GM21423 (cell line): ENCODE results near the gene ASPHD1.
"Not testable (repeated sequence)": the region's sequence is repeated elsewhere in the genome, so short reads cannot be mapped to it uniquely, and the experiment has no call there.

Experiments used
- ATAC-seq: cut with Tn5 transposase; IDR thresholded peaks from one replicate; pipeline ENCODE4 v1.9.1; 2021; ENCODE audit warnings: mild to moderate bottlenecking, moderate library complexity; ENCODE audit not compliant: unreplicated experiment

Gene ASPHD1

DNA sequence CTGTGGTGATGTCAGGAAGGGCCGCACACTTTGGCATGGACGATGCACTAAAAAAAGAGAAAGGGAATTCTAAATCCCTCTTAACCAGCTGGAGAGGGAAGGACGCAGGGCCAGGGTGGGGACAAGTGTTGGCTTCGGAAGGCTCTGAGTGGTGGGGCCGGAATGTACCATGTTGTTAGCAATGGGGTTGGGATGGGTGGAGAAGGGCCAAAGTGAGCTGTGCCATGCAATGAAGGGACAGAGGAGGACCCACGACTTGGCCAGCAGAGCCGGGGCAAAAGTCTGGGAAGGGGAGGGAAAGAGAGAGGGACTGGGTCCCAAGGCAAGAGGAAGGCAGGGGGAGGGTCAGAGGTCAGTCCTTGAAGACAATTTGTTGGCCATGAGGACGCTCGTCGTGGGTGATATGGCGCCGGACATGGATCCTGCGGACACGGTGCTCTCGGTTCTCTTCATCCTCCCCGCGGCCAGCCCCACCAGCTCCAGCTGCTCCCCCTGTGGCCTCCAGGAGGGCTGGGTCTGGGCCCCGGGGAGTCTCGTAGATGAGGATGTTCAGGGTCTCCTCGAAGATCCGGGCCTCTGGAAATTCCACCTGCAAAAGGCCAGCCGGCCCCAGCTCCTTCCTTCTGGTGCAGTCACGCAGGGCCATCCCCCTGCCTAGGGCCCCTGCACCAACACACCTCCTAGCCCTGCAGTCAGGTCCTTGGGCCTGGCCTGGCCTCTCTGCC, 6.4 kb downstream of the ASPHD1 start:
- no peak for ATAC-seq

DNA sequence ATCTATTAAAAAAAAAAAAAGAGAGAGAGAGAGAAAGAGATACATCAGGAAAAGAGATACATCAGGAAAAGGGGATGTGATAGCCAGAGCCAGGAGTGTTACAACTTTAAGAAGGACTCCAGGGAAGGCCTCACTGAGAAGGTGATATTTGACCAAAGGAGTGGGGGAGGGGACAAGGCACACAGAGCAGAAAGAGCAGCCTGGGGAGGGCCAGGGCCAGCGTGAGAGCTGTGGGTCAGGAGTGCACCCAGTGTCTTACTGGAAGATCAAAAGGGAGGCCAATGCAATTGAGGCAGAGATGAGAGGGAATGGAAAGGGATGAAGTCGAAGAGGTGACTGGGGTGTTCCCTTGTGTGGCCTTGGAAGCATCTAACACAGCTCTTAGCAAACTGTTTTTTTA, 7.7 kb downstream of the ASPHD1 start:
- ATAC-seq: no peak

DNA sequence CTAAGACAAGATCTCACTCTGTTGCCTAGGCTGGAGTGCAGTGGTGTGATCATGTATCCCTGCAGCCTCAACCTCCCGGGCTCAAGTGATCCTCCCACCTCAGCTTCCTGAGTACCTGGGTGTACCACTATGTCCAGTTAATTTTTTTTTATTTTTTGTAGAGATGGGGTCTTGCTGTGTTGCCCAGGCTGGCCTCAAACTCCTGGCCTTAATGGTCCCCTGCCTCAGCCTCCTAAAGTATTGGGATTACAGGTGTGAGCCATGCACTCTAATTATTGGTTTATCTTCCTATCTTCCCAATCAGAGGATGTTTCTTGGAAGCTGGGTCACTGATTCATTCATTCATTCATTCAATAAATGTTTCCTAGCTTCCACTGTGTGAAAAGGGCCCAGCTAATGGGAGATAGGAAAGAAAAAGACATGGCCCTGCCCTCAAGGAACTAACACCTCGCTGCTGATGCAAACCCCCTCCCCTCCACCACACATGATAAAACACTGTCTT, 8.5 kb downstream of the ASPHD1 start:
- ATAC-seq: no peak

DNA sequence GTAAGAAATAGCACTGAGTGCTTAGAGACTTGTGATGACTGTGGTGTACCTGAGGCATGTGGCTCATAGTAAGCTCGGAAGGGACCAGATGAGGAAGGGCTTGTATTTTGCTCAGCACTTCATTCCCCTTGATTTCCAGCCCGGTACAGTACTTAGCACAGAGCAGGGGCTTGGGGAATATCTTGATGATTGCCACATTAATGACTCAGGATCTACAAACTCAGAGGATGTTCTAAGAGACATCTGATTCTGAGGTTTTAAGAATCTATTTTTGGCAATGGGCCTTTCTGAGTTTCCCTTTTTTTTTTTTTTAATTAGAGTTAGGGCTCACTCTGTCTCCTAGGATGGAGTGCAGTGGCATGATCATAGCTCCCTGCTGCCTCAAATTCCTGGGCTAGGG, 9.1 kb downstream of the ASPHD1 start:
- no peak for ATAC-seq

DNA sequence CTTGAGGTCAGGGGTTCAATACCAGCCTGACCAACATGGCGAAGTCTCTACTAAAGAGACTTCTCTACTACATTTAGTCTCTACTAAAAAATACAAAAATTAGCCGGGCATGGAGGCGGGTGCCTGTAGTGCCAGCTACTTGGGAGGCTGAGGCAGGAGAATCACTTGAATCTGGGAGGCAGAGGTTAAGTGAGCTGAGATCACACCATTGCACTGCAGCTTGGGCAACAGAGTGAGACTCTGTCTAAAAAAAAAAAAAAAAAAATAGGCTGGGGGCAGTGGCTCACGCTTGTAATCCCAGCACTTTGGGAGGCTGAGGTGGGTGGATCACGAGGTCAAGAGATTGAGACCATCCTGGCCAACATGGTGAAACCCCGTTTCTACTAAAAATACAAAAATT, 9.6 kb downstream of the ASPHD1 start:
- not testable (repeated sequence) for ATAC-seq

DNA sequence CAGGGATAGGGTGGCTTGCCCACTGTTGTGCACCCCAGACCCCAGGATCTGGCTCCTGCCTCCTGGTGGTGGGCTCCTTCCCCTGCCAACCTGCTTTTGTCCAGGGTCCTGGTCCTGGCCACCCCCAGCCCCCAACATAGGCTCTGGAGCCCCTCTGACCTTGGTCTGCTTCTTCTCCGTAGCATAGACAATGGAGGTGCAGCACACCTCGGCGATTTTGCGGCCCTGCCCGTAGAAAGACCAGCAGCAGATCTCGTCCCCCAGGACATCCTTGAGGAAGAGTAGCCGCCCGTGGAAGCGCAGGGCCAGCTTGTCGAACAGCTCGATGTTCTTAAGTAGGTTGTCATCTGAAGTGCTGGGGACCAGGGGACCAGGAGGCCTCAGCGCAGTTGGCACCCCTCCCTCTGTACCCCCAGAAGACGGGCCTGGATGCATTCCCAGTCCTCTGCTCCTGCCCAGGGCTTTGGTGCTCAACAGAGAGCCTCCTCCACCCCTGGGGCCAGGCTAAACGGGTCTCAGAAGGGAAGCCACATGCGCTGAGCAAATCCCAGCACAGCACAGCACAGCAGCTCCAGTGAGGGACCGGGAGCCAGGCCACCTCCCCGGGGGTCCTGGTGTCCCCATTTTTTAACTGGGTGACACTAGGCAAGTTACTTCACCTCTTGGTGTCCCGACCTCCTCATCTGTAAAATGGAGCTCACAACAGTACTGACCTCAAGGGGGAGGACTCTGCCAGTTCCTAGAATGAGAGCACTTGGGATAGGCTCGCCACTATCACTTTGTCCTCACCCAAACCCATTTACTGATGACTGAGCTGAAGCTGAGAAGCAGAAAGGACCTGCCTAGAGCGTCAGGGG, 10.8 kb downstream of the ASPHD1 start:
- ATAC-seq: no peak

DNA sequence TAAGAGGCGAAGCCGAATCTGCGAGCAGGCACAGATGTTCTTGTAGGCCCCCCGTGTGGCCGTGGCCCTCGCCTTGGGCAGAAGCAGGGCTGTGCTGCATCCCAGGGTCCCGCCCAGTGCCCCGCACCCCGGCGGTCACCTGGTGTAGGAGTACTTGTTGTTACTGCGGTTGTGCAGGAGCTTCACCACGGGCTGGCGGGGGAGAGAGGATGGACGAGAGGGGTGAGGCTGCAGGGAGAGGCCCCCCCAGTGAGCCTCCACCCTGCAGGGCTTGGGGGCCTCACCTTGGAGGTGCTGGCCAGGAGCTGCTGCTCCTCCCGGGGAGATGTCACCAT, 11.4 kb downstream of the ASPHD1 start:
- ATAC-seq: no peak

DNA sequence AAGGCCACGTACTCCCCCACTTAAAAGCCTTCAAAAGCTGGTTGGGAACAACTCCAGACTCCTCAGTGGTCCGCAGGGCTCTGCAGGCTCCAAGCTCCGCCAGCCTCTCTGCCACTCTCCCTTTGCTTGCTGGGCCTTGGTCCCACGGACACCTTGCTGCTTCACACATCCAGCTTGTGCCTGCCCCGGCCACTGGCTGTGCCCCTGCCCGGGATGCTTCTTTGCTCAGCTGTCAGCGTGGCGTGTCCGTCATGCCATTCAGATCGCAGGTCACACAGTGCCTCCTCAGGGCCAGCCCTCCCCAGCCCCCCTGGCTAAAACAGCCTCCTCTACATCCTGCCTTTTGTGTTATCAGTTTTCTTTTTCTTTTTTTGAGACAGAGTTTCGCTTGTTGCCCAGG, 11.8 kb downstream of the ASPHD1 start:
- ATAC-seq: no peak

DNA sequence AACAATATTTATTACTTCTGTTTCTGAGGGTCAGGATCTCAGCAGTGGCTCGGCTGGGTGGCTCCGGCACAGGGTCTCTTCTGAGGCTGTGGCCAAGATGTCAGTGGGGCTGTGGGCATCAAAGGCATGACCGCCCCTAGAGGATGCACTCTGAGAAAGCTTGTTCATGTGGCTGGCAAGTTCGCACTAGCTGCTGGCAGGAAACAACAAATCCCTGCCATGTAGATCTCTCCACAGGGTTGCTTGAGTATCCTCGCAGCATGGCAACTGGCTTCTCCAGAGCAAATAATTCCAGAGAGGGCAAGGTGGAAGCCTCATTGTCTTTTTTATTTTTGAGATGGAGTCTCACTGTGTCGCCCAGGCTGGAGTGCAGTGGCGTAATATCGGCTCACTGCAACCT, 13.2 kb downstream of the ASPHD1 start:
- no peak for ATAC-seq

DNA sequence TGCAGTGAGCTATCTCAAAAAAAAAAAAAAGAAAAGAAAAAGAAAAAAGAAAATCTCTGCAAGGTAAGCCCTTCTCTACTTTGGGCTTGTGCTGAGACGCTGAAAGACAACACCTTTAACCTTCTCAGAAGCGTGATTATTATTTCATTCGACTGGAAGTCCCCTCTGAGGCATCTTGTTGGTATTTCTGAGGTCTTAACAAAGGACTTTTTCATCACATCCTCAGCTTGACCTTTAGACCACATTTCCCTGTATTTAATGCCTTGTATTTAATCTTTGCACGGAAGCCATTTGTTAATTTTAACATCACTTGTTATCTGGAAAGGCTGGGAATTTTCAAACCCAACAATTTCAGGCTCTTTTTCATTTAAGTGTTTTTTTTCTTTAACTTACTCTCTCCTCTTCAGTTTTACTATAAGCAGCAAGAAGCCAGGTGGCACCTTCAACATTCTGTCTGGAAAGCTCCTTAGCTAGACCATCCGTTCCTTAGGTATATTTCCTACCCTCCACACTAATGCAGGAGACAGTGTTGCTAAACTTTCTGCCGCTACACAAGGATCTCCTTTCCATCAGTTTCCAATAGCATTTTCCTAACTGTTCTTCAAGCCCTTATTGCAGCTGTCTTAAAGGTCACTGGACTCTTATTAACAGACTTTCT, 15.4 kb downstream of the ASPHD1 start:
- no peak for ATAC-seq

DNA sequence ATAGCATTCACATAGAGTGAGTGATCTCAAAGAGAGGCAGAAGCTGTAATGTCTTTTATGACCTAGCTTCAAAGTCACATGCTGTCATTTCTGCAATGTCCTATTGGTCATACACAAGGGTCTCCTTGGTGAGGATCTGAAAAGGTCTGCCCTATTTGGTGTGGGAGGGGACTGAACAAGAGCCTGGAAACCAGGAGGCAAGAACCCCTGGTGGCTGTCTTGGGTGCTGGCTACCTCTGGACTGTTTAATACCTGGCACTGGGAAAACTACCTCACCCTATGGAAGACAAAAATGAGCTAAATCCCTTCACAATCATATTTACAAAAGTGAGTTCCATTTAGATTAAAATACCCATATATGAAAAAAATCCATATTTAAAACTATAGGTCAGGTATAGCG, 16.7 kb downstream of the ASPHD1 start:
- no peak for ATAC-seq

DNA sequence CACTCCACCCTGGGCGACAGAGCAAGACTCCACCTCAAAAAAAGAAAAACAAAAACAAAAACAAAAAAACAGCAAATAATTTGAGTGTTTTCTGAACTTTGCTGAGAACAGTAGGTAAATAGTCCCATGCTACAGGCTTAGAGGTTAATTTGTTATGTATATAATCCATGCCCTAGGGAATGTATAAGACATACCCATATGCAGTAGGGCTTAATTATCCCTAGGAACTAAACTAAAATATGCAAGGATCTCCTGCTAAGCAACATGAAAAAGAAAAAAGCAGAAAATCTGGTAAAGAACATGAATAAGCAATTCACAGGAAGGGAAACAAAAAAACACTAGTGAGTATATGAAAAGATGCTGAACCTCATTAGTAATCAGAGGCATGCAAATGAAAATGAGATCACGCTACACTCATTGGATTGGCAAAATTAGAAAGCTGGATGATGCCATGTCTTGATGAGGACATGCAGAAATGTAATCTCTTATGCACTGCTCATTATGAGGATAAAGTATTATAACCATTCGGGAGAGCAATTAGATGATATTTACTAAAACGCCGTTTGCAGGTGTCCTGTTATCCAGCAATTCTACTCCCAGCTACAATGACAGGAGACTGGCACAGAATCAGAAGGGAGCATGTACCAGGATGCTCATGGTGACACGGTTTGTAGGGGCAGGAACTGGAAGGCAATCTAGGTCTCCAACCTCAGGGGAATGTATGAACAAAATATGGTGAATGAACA, 20.2 kb downstream of the ASPHD1 start:
- no peak for ATAC-seq

DNA sequence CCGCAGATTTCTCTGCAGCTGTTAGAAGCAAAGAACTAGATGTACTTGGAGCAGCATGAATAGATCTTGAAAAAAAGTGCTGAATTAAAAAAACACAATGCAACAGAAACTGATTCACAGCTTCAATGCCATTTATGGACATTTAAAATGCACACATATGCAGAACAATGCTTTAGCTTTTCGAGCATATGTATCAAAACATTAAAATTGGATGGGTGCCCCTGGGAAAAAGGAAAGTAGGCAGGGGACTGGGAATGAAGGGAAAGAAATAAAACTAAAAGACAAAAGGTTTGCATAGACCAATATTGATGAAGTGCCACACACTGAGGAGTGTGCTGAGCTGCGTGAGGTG, 20.7 kb downstream of the ASPHD1 start:
- ATAC-seq: no peak

DNA sequence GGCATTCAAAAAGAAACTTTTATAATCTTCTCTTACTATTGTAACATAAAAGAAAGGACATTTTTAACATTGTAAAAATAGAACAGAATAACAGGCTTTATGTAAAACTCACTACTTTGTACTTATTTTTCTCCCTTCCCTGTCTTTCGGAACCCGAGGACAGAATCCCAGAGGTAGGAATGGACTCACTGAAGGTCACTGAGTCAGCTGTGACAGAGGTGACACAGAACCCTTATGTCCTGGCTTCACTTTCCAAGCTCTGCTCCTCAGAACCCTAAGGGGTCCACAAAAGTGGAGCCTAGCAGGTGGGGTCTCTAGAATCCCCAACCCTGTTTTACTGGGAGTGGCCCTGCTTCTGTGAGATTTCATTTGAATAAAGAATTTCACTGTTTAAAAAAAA, 22.0 kb downstream of the ASPHD1 start:
- ATAC-seq: no peak

DNA sequence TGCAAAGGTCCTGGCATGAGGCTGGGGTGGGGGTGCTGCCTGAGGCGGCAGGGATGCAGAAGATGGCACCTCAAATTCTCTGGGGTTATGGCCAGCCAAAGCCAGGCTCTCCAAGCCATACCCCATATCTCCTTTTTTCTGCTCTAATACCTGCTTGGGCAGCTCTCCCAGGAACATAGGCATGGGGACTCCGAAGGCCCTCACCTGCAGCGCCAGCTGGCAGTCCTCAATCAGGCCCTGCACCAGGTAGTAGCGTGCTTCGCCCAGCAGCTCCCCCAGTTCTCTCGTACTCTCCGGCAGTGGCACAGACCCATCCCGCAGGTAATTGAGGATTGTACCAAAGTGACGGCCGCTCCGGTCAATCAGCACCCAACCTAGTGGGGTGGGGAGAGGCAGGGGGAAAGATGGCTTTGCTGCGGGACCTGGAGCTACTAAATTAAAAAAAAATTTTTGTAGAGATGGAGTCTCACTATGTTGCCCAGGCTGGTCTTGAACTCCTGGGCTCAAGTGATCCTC, 22.8 kb downstream of the ASPHD1 start:
- ATAC-seq: no peak

DNA sequence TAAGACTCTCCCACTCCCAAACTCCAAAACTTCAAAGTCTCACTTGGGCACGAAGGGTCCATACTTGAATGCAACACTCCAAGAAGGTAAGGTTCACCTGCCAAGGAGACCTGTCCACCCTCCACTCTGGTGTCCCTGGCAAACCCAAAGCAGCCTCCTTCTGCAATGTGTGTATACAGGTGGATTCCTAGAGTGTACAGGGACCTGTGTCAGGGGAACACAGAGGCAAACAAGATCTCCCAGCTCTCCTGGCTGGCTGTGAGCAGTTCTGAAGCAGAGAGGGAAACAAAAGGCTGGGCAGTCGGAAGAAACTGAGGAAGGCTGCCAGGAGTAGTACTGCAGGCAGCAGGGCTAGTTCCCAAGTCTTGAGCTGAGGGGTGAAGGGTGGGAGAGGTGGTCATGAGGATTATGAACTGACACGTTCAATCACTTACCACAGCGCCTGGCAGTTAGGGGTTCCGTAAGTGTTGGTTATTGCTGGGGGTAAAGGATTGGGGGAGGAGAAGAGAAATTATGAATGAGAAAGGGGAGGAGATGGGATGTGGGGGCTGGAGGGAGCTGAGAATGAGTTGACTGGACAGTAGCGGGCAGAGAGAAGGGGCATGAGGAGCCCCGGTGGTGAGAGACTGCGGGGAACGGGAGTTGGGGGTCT, 24.9 kb downstream of the ASPHD1 start:
- no peak for ATAC-seq

DNA sequence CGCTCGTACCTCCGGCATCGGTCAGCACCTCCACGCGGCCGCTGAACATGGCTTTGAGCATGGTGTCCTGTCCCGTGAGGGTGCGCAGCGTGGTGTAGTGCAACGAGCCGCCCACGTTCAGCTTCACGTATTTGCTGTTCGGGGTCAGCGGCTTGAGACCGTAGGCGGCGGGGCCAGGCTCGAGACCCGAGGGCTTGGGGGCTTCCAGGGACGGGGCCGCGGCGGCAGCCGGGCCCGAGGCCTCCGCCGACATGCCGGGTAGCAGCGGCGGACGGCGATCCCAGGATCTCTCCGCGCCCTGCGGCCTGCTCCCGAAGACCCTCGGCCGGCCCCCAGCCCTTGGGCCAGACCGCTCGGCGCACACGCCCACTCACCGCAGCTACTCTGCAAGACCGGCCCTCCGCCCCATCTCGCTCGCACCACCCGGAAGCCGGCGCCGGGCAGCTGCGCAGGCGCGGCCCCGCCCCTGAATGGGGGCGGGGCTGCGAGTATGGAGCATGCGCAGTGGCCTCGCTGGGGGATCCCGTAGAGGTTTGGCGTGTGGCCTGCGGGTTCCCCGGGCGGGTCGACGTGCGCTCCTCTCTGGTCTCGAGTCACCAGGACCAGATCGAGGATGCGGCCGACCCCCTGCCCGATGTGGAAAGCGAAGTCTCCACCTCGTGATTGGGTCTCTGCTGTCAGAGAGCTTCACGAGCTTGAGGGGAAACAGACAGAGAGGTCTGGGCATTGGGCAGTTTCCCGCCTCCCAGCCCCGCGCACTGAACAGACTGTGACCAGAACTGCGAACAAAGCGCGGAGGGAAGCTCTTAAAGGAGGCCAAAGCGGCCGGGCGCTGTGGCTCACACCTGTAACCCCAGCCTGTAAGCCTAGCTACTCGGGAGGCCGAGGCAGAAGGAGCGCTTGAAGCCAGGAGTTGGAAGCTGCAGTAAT, 25.8 kb downstream of the ASPHD1 start, which contains the start of gene KCTD13:
Gene KCTD13 (minus strand): TSS at position 446 of the 930 bp plus-strand sequence. CDS start 193 bp downstream, at position 253.
- ATAC-seq: peak; percentile 90

DNA sequence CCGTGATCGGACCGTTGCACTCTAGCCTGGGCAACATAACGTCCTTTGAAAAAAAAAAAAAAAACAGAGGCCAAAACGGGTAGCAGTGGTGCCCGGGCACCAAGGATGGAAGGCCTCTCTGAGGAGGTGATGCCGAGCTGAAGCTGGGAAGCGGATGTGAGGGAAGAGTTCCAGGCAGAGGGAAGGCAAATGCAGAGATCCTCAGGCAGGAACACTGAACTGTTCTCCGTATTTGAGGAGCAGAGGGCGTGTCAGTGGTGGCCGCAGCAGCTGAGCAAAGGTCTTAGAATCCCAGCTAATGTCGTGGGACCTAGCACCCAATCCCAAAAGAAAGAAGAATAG, 26.4 kb downstream of the ASPHD1 start:
- ATAC-seq: no peak
